ENCODE measurements around the gene SUSD1.

The SUSD1 gene

GRCh38 chr9:112097712-112098688 is 77.1 kb downstream of the SUSD1 start:
- Histone ChIP-seq H3K4me1 (ENCODE audit: control insufficient read depth, insufficient read depth, low read length, poor library complexity, severe bottlenecking) (no peaks in the 10 kb centered on the region), H3K27ac (ENCODE audit: low read depth, low read length, severe bottlenecking) (no peak overlapping the region), H3K4me3 (ENCODE audit: extremely low read depth, insufficient read depth, low read length, poor library complexity, severe bottlenecking) (no peak overlapping the region), H3K9me3 (ENCODE audit: control insufficient read depth, low read length) (no peaks in the 10 kb centered on the region), H3K36me3 (ENCODE audit: control insufficient read depth, insufficient read depth, low read length) (peaks cover 6% of the 10 kb centered on the region)
- 32 to 49% methylated on average over 5 to 9 of the region's 15 CpGs for WGBS, 2 experiments (ENCODE audit: insufficient coverage in 2 of 2)

- WGBS, 2 experiments (ENCODE audit: insufficient coverage in 2 of 2), result 95 to 98% methylated on average over 7 to 8 of the region's 9 CpGs
Observed at GRCh38 chr9:112094948-112095681, 80.0 kb downstream of the SUSD1 start.

GRCh38 chr9:112094241-112094640 is 80.9 kb downstream of the SUSD1 start:
- no CpG with 5 or more reads among the region's 2 CpGs for WGBS, 2 experiments (ENCODE audit: insufficient coverage in 2 of 2)
- no peaks in the 10 kb centered on the region for H3K9me3 ChIP-seq (ENCODE audit: control insufficient read depth, low read length)

More at GRCh38 chr9:112094948-112095681, 80.0 kb downstream of the SUSD1 start:
- Histone ChIP-seq H3K4me1 (ENCODE audit: control insufficient read depth, insufficient read depth, low read length, poor library complexity, severe bottlenecking) (no peaks in the 10 kb centered on the region), H3K27ac (ENCODE audit: low read depth, low read length, severe bottlenecking) (no peak overlapping the region), H3K36me3 (ENCODE audit: control insufficient read depth, insufficient read depth, low read length) (peaks cover 6% of the 10 kb centered on the region), H3K9me3 (ENCODE audit: control insufficient read depth, low read length) (no peaks in the 10 kb centered on the region), H3K4me3 (ENCODE audit: extremely low read depth, insufficient read depth, low read length, poor library complexity, severe bottlenecking) (no peak overlapping the region)

GRCh38 chr9:112093870-112094216 is 81.3 kb downstream of the SUSD1 start:
- WGBS, 2 experiments (ENCODE audit: insufficient coverage in 2 of 2), result no CpG with 5 or more reads among the region's 3 CpGs
- no peak overlapping the region for H3K4me3 ChIP-seq (ENCODE audit: extremely low read depth, insufficient read depth, low read length, poor library complexity, severe bottlenecking)

More at GRCh38 chr9:112094241-112094640, 80.9 kb downstream of the SUSD1 start:
- peaks cover 6% of the 10 kb centered on the region for H3K36me3 ChIP-seq (ENCODE audit: control insufficient read depth, insufficient read depth, low read length)
- no peak overlapping the region for H3K4me3 ChIP-seq (ENCODE audit: extremely low read depth, insufficient read depth, low read length, poor library complexity, severe bottlenecking)
- no peak overlapping the region for H3K27ac ChIP-seq (ENCODE audit: low read depth, low read length, severe bottlenecking)
- no peaks in the 10 kb centered on the region for H3K4me1 ChIP-seq (ENCODE audit: control insufficient read depth, insufficient read depth, low read length, poor library complexity, severe bottlenecking)

GRCh38 chr9:112093147-112093869 is 81.8 kb downstream of the SUSD1 start:
- no peak overlapping the region for H3K27ac ChIP-seq (ENCODE audit: low read depth, low read length, severe bottlenecking)
- no peaks in the 10 kb centered on the region for H3K9me3 ChIP-seq (ENCODE audit: control insufficient read depth, low read length)
- H3K4me3 ChIP-seq (ENCODE audit: extremely low read depth, insufficient read depth, low read length, poor library complexity, severe bottlenecking), result no peak overlapping the region
- WGBS, 2 experiments (ENCODE audit: insufficient coverage in 2 of 2), result 90 to 100% methylated on average over 4 to 5 of the region's 5 CpGs
- H3K4me1 ChIP-seq (ENCODE audit: control insufficient read depth, insufficient read depth, low read length, poor library complexity, severe bottlenecking), result no peaks in the 10 kb centered on the region
- peaks cover 6% of the 10 kb centered on the region for H3K36me3 ChIP-seq (ENCODE audit: control insufficient read depth, insufficient read depth, low read length)

More at GRCh38 chr9:112093870-112094216, 81.3 kb downstream of the SUSD1 start:
- Histone ChIP-seq H3K9me3 (ENCODE audit: control insufficient read depth, low read length) (no peaks in the 10 kb centered on the region), H3K36me3 (ENCODE audit: control insufficient read depth, insufficient read depth, low read length) (peaks cover 6% of the 10 kb centered on the region), H3K27ac (ENCODE audit: low read depth, low read length, severe bottlenecking) (no peak overlapping the region), H3K4me1 (ENCODE audit: control insufficient read depth, insufficient read depth, low read length, poor library complexity, severe bottlenecking) (no peaks in the 10 kb centered on the region)

GRCh38 chr9:112091810-112092209 is 83.3 kb downstream of the SUSD1 start:
- 13% methylated on average over 1 of the region's 1 CpG; no CpG with 5 or more reads in 1 of the 2 experiments for WGBS, 2 experiments (ENCODE audit: insufficient coverage in 2 of 2)
- peaks cover 6% of the 10 kb centered on the region for H3K36me3 ChIP-seq (ENCODE audit: control insufficient read depth, insufficient read depth, low read length)
- H3K9me3 ChIP-seq (ENCODE audit: control insufficient read depth, low read length), result no peaks in the 10 kb centered on the region
- no peak overlapping the region for H3K27ac ChIP-seq (ENCODE audit: low read depth, low read length, severe bottlenecking)
- H3K4me3 ChIP-seq (ENCODE audit: extremely low read depth, insufficient read depth, low read length, poor library complexity, severe bottlenecking), result no peak overlapping the region
- H3K4me1 ChIP-seq (ENCODE audit: control insufficient read depth, insufficient read depth, low read length, poor library complexity, severe bottlenecking), result no peaks in the 10 kb centered on the region

GRCh38 chr9:112087506-112087905 is 87.6 kb downstream of the SUSD1 start:
- H3K4me1 ChIP-seq (ENCODE audit: control insufficient read depth, insufficient read depth, low read length, poor library complexity, severe bottlenecking), result peaks cover 3% of the 10 kb centered on the region
- H3K27ac ChIP-seq (ENCODE audit: low read depth, low read length, severe bottlenecking), result no peak overlapping the region
- no peak overlapping the region for H3K4me3 ChIP-seq (ENCODE audit: extremely low read depth, insufficient read depth, low read length, poor library complexity, severe bottlenecking)
- no peaks in the 10 kb centered on the region for H3K9me3 ChIP-seq (ENCODE audit: control insufficient read depth, low read length)
- H3K36me3 ChIP-seq (ENCODE audit: control insufficient read depth, insufficient read depth, low read length), result peaks cover 2% of the 10 kb centered on the region

GRCh38 chr9:112086627-112087026 is 88.5 kb downstream of the SUSD1 start:
- Histone ChIP-seq H3K4me3 (ENCODE audit: extremely low read depth, insufficient read depth, low read length, poor library complexity, severe bottlenecking) (no peak overlapping the region), H3K27ac (ENCODE audit: low read depth, low read length, severe bottlenecking) (no peak overlapping the region)
- WGBS, 2 experiments (ENCODE audit: insufficient coverage in 2 of 2), result 67 to 91% methylated on average over 1 to 2 of the region's 2 CpGs

GRCh38 chr9:112084907-112085306 is 90.2 kb downstream of the SUSD1 start:
- 100% methylated on average over 1 of the region's 2 CpGs; no CpG with 5 or more reads in 1 of the 2 experiments for WGBS, 2 experiments (ENCODE audit: insufficient coverage in 2 of 2)
- H3K27ac ChIP-seq (ENCODE audit: low read depth, low read length, severe bottlenecking), result no peak overlapping the region
- H3K4me3 ChIP-seq (ENCODE audit: extremely low read depth, insufficient read depth, low read length, poor library complexity, severe bottlenecking), result no peak overlapping the region
- no peaks in the 10 kb centered on the region for H3K9me3 ChIP-seq (ENCODE audit: control insufficient read depth, low read length)
- peaks cover 3% of the 10 kb centered on the region for H3K4me1 ChIP-seq (ENCODE audit: control insufficient read depth, insufficient read depth, low read length, poor library complexity, severe bottlenecking)
- peaks cover 6% of the 10 kb centered on the region for H3K36me3 ChIP-seq (ENCODE audit: control insufficient read depth, insufficient read depth, low read length)

More at GRCh38 chr9:112086627-112087026, 88.5 kb downstream of the SUSD1 start:
- H3K36me3 ChIP-seq (ENCODE audit: control insufficient read depth, insufficient read depth, low read length), result peaks cover 5% of the 10 kb centered on the region
- H3K9me3 ChIP-seq (ENCODE audit: control insufficient read depth, low read length), result no peaks in the 10 kb centered on the region
- H3K4me1 ChIP-seq (ENCODE audit: control insufficient read depth, insufficient read depth, low read length, poor library complexity, severe bottlenecking), result peaks cover 3% of the 10 kb centered on the region

GRCh38 chr9:112084334-112084733 is 90.8 kb downstream of the SUSD1 start:
- H3K36me3 ChIP-seq (ENCODE audit: control insufficient read depth, insufficient read depth, low read length), result peaks cover 10% of the 10 kb centered on the region
- H3K4me1 ChIP-seq (ENCODE audit: control insufficient read depth, insufficient read depth, low read length, poor library complexity, severe bottlenecking), result peaks cover 3% of the 10 kb centered on the region
- no peak overlapping the region for H3K4me3 ChIP-seq (ENCODE audit: extremely low read depth, insufficient read depth, low read length, poor library complexity, severe bottlenecking)
- H3K27ac ChIP-seq (ENCODE audit: low read depth, low read length, severe bottlenecking), result no peak overlapping the region
- WGBS, 2 experiments (ENCODE audit: insufficient coverage in 2 of 2), result 91 to 100% methylated on average over 2 of the region's 3 CpGs
- H3K9me3 ChIP-seq (ENCODE audit: control insufficient read depth, low read length), result no peaks in the 10 kb centered on the region
